ENCODE results near the gene FAHD1.
A peak's percentile ranks its signal among the peaks of the same experiment; 100 is the strongest.
"Not testable (repeated sequence)": the region's sequence is repeated elsewhere in the genome, so short reads cannot be mapped to it uniquely, and the experiment has no call there.

FAHD1 gene

DNA sequence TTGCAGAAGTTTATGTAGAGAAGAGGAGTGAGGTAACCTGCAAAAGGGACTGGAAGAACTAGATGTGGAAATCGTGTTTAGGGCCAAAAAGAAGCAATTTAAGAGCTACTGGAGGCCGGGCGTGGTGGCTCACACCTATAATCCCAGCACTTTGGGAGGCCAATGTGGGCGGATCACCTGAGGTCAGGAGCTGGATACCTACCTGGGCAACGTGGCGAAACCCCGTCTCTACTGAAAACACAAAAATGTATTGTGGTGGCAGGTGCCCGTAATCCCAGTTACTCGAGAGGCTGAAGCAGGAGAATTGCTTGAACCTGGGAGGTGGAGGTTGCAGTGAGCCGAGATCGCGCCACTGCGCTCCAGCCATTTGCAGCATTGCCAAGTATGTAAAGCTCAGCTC is 49.1 kb downstream of the FAHD1 start:
- FAIRE-seq, result not testable (repeated sequence)

GRCh38 chr16:1876468-1876867 is 49.5 kb downstream of the FAHD1 start:
- peak; percentile 65 for FAIRE-seq
- peak; percentile 45 for DNase-seq (ENCODE audit: extremely low spot score, insufficient read length, low read depth)

More for the DNA sequence above, 49.1 kb downstream of the FAHD1 start:
- not testable (repeated sequence) for DNase-seq (ENCODE audit: extremely low spot score, insufficient read length, low read depth)

DNA sequence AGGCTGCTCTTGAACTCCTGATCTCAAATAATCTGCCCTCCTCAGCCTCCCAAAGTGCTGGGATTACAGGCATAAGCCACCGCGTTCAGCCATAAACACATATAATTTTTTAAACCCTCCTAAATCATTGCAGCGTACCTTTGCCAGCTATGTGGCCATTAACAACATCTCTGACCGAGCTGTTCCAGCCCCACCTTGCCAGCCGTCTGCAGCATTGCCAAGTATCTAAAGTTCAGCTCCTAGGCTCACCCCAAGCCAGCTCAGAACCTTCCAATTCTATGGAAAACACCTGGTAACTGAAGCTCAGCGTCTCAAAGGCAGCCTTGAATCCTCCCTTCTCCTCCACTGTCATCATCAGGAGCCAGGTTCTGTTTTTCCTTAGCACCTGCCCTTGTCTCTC is 50.1 kb downstream of the FAHD1 start:
- no peak for DNase-seq (ENCODE audit: extremely low spot score, insufficient read length, low read depth)
- no peak for FAIRE-seq

- DNase-seq (ENCODE audit: extremely low spot score, insufficient read length, low read depth), result no peak
- FAIRE-seq, result no peak
Observed at GRCh38 chr16:1877804-1878203, 50.8 kb downstream of the FAHD1 start.

DNA sequence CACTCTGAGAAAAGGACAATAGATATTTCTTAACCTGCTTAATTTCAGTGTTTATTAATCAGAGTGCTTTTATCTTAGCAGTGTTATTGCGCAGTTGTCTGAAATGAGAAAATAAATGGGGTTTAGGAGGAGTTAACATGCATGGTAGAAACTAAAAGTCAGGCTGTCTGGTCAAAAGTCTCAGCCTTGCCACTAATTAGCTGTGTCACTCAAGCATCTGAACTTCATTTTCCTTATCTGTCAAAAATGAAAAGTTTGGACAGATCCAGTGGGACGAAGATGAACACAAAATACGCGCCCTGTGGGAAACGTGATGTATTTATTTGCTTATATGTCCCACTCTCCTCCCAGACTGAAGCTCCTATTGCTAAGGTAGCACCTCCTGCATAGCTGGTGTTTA is 51.2 kb downstream of the FAHD1 start:
- no peak for FAIRE-seq
- DNase-seq (ENCODE audit: extremely low spot score, insufficient read length, low read depth), result no peak

Measured in GM18507 (cell line).